Breast epithelium (tissue), 4 donors: Measurements from ENCODE around the gene PHF21A. TPM values are rescaled to one million over a fixed set of nuclear protein-coding genes. Genes with fewer than 3 reads are reported as not detected.

Experiments
- DNase-seq, 2 donors: peaks; one replicate each; pipeline ENCODE4 v3.0.0-alpha.2; 2019; ENCODE audit warnings: low spot score in 2 of 2
- H3K27ac ChIP-seq, 2 donors: fragments of 200-600 bp; sonication (generic) in 1 of 2; one replicate each; pipeline ENCODE4 v1.5.1; 2016 to 2019; ENCODE audit warnings: mild to moderate bottlenecking in 1 of 2
- H3K27me3 ChIP-seq, 2 donors: fragments of 200-600 bp; sonication (generic) in 1 of 2; one replicate each; pipeline versions ENCODE4 v1.5.1 to v1.6.0; 2017 to 2019; ENCODE audit warnings: control low read depth in 1 of 2, mild to moderate bottlenecking in 1 of 2
- H3K36me3 ChIP-seq: fragments of 200-600 bp; one replicate; pipeline ENCODE4 v1.5.1; 2019
- H3K4me1 ChIP-seq, 2 donors: fragments of 200-600 bp; sonication (generic); one replicate each; pipeline ENCODE4 v1.5.1; 2016 to 2019; ENCODE audit warnings: control low read depth in 1 of 2
- H3K4me3 ChIP-seq, 3 donors: fragments of 200-600 bp; sonication (generic); 1 replicate in 2 of 3; 2 replicates in 1 of 3; pipeline ENCODE4 v1.5.1; 2016 to 2019; ENCODE audit warnings: mild to moderate bottlenecking in 3 of 3, moderate library complexity in 2 of 3
- H3K9me3 ChIP-seq, 2 donors: fragments of 200-600 bp; sonication (generic) in 1 of 2; one replicate each; pipeline ENCODE4 v1.5.1; 2016 to 2019; ENCODE audit warnings: control low read depth in 1 of 2
- CTCF ChIP-seq, 3 donors: fragments of 450-650 bp; IDR thresholded peaks; one replicate each; pipeline ENCODE4 v1.5.1; 2016 to 2017; ENCODE audit warnings: antibody characterized with exemption in 3 of 3, mild to moderate bottlenecking in 3 of 3, moderate library complexity in 3 of 3
- POLR2A ChIP-seq: fragments of 450-650 bp; IDR thresholded peaks from one replicate; pipeline ENCODE4 v1.6.1; 2016; ENCODE audit warnings: antibody characterized with exemption, mild to moderate bottlenecking, moderate library complexity
- POLR2AphosphoS5 ChIP-seq, 3 donors: sonication (generic); formaldehyde crosslinking; IDR thresholded peaks; one replicate each; pipeline ENCODE4 v1.6.1; 2017; ENCODE audit warnings: antibody characterized with exemption in 3 of 3
- intact Hi-C: fragments of 100-400 bp; cut with DNase I; formaldehyde crosslinking; loops from one replicate; pipeline ENCODE4 v1.15.1; 2023; ENCODE audit warnings: low total_unique reads
- total RNA-seq, 3 donors: library from RNA; depleted of rRNA; stranded (reverse); fragments of >200 nt; gene quantifications; one replicate each; pipeline ENCODE4 v1.1.0, GENCODE V29; 2016

Gene PHF21A
- total RNA-seq, 3 donors from 2014 or later: 23.4 to 70.8 (median 42.7) TPM

- TF ChIP-seq CTCF (IDR thresholded peaks at IDR 0.05) (no peak), POLR2A (no peak), POLR2AphosphoS5 (IDR thresholded peaks at IDR 0.05) (no peak)
- no peak overlapping the region for H3K27ac ChIP-seq
Observed at GRCh38 chr11:46051102-46051501, 70.2 kb downstream of the PHF21A start.

GRCh38 chr11:46050662-46051061 is 70.6 kb downstream of the PHF21A start:
- DNase-seq: no peak
- no peak for TF ChIP-seq POLR2A
- H3K36me3 ChIP-seq: no peaks in the 10 kb centered on the region
- H3K27me3 ChIP-seq: no peaks in the 10 kb centered on the region
- no peak overlapping the region for H3K27ac ChIP-seq
- no peak overlapping the region for H3K4me3 ChIP-seq
- no peaks in the 10 kb centered on the region for H3K9me3 ChIP-seq
- H3K4me1 ChIP-seq: no peaks in the 10 kb centered on the region
- intact Hi-C loops: no loop called here

More at GRCh38 chr11:46051102-46051501, 70.2 kb downstream of the PHF21A start:
- Histone ChIP-seq H3K4me1 (no peaks in the 10 kb centered on the region), H3K4me3 (no peak overlapping the region), H3K9me3 (no peaks in the 10 kb centered on the region), H3K27me3 (no peaks in the 10 kb centered on the region), H3K36me3 (no peaks in the 10 kb centered on the region)
- intact Hi-C loops: no loop called here
- DNase-seq: no peak

- DNase-seq: no peak
- H3K27ac ChIP-seq: no peak overlapping the region
- H3K4me3 ChIP-seq: no peak overlapping the region
- H3K9me3 ChIP-seq: no peaks in the 10 kb centered on the region
- H3K27me3 ChIP-seq: no peaks in the 10 kb centered on the region
- H3K4me1 ChIP-seq: no peaks in the 10 kb centered on the region
- TF ChIP-seq CTCF (IDR thresholded peaks at IDR 0.05) (no peak), POLR2AphosphoS5 (IDR thresholded peaks at IDR 0.05) (no peak), POLR2A (no peak)
- H3K36me3 ChIP-seq: no peaks in the 10 kb centered on the region
- intact Hi-C loops: no loop called here
Observed at GRCh38 chr11:46050003-46050461, 71.2 kb downstream of the PHF21A start.

- no peak for DNase-seq
- intact Hi-C loops: no loop called here
- Histone ChIP-seq H3K36me3 (no peaks in the 10 kb centered on the region), H3K4me3 (no peak overlapping the region), H3K4me1 (no peaks in the 10 kb centered on the region), H3K9me3 (no peaks in the 10 kb centered on the region), H3K27me3 (no peaks in the 10 kb centered on the region), H3K27ac (no peak overlapping the region)
- no peak for TF ChIP-seq POLR2A
- no peak for TF ChIP-seq POLR2AphosphoS5 (IDR thresholded peaks at IDR 0.05)
- no peak for TF ChIP-seq CTCF (IDR thresholded peaks at IDR 0.05)
Observed at GRCh38 chr11:46049325-46049897, 71.8 kb downstream of the PHF21A start.

GRCh38 chr11:46048198-46048597 is 73.1 kb downstream of the PHF21A start:
- Histone ChIP-seq H3K27me3 (no peaks in the 10 kb centered on the region), H3K9me3 (no peaks in the 10 kb centered on the region), H3K4me3 (no peak overlapping the region), H3K27ac (no peak overlapping the region), H3K4me1 (no peaks in the 10 kb centered on the region), H3K36me3 (no peaks in the 10 kb centered on the region)
- DNase-seq: no peak
- TF ChIP-seq CTCF (IDR thresholded peaks at IDR 0.05): no peak
- TF ChIP-seq POLR2A: no peak
- TF ChIP-seq POLR2AphosphoS5 (IDR thresholded peaks at IDR 0.05): no peak
- intact Hi-C loops: no loop called here
